ENCODE results near the gene SPOCK2.
"Not testable (repeated sequence)": the region's sequence is repeated elsewhere in the genome, so short reads cannot be mapped to it uniquely, and the experiment has no call there.

Gene SPOCK2

GRCh38 chr10:72087969-72088888 lies at the start of gene SPOCK2:
SPOCK2 (minus strand) TSS chr10:72088551; CDS start chr10:72088328, 223 bp downstream.
- peak; percentile 22 for DNase-seq (ENCODE audit: low read depth)
- TF ChIP-seq, protein P1, sequence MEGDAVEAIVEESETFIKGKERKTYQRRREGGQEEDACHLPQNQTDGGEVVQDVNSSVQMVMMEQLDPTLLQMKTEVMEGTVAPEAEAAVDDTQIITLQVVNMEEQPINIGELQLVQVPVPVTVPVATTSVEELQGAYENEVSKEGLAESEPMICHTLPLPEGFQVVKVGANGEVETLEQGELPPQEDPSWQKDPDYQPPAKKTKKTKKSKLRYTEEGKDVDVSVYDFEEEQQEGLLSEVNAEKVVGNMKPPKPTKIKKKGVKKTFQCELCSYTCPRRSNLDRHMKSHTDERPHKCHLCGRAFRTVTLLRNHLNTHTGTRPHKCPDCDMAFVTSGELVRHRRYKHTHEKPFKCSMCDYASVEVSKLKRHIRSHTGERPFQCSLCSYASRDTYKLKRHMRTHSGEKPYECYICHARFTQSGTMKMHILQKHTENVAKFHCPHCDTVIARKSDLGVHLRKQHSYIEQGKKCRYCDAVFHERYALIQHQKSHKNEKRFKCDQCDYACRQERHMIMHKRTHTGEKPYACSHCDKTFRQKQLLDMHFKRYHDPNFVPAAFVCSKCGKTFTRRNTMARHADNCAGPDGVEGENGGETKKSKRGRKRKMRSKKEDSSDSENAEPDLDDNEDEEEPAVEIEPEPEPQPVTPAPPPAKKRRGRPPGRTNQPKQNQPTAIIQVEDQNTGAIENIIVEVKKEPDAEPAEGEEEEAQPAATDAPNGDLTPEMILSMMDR (conservative IDR thresholded peaks at IDR 0.05; ENCODE audit: low read depth, low read length) = no peak
- peak within 1 kb of the TSS; percentile 49 for H3K4me3 ChIP-seq (ENCODE audit: low read depth, low read length)

GRCh38 chr10:72137583-72137982 lies 49.2 kb upstream of the SPOCK2 start:
- DNase-seq (ENCODE audit: low read depth) = no peak
- H3K4me3 ChIP-seq (ENCODE audit: low read depth, low read length) = no peak overlapping the region
- TF ChIP-seq, protein P1 (conservative IDR thresholded peaks at IDR 0.05; ENCODE audit: low read depth, low read length) = no peak

- DNase-seq (ENCODE audit: low read depth); H3K4me3 ChIP-seq (ENCODE audit: low read depth, low read length): not testable (repeated sequence)
Observed at GRCh38 chr10:72136225-72136624, 47.9 kb upstream of the SPOCK2 start.

- DNase-seq (ENCODE audit: low read depth) = no peak
- TF ChIP-seq, protein P1 (conservative IDR thresholded peaks at IDR 0.05; ENCODE audit: low read depth, low read length) = no peak
- H3K4me3 ChIP-seq (ENCODE audit: low read depth, low read length) = no peak overlapping the region
Observed at GRCh38 chr10:72134785-72135767, 46.7 kb upstream of the SPOCK2 start.

- DNase-seq (ENCODE audit: low read depth) = peak; percentile 79
- TF ChIP-seq, protein P1 (conservative IDR thresholded peaks at IDR 0.05; ENCODE audit: low read depth, low read length) = no peak
- H3K4me3 ChIP-seq (ENCODE audit: low read depth, low read length) = no peak overlapping the region
Observed at GRCh38 chr10:72133517-72133916, 45.2 kb upstream of the SPOCK2 start.

DNA sequence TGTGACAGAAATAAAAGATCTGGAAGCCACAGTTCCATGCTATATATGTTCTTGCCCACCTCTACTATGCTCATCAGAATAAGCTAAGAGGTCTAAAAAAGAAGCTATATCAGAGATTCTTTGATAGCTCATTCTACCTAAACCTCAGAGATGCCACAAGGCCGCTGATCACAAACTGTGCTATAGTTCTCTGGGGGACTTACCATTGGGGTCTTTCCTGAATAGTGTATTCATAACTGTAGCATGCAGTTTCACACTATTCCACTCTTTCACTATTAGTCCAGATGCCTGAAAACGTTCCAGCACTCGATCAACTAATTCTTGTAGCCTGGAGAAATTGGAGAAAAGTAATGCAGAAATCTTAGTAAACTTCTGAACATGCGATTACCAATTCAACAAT lies 44.5 kb upstream of the SPOCK2 start:
- DNase-seq (ENCODE audit: low read depth) = no peak
- TF ChIP-seq, protein P1 (conservative IDR thresholded peaks at IDR 0.05; ENCODE audit: low read depth, low read length) = no peak
- H3K4me3 ChIP-seq (ENCODE audit: low read depth, low read length) = no peak overlapping the region

- DNase-seq (ENCODE audit: low read depth) = no peak
- TF ChIP-seq, protein P1 (conservative IDR thresholded peaks at IDR 0.05; ENCODE audit: low read depth, low read length) = no peak
- no peak overlapping the region for H3K4me3 ChIP-seq (ENCODE audit: low read depth, low read length)
Observed at GRCh38 chr10:72127571-72127970, 39.2 kb upstream of the SPOCK2 start.
